Cardiac septum (tissue), 1 donor: ENCODE measurements around the gene PCNX4. TPM values are rescaled to one million over a fixed set of nuclear protein-coding genes. Genes with fewer than 3 reads are reported as not detected.

Experiments
- DNase-seq: peaks from one replicate; pipeline ENCODE4 v3.0.0-alpha.2; 2020; ENCODE audit warnings: low spot score
- intact Hi-C: fragments of 100-400 bp; cut with DNase I; formaldehyde crosslinking; loops from one replicate; pipeline ENCODE4 v1.14.0; 2022
- total RNA-seq: library from RNA; stranded (reverse); fragmentation: NEBNext Ultra II Directional; extraction: Animal tissue kit (Norgen Biotek cat#: 25700); gene quantifications from one replicate; pipeline ENCODE4 v1.2.1, GENCODE V29; 2021
- donor health status: DM: no; HTN: no; CAD: no.

PCNX4 gene
- total RNA-seq, 1 donor from 2014 or later = 44.2 TPM

DNA sequence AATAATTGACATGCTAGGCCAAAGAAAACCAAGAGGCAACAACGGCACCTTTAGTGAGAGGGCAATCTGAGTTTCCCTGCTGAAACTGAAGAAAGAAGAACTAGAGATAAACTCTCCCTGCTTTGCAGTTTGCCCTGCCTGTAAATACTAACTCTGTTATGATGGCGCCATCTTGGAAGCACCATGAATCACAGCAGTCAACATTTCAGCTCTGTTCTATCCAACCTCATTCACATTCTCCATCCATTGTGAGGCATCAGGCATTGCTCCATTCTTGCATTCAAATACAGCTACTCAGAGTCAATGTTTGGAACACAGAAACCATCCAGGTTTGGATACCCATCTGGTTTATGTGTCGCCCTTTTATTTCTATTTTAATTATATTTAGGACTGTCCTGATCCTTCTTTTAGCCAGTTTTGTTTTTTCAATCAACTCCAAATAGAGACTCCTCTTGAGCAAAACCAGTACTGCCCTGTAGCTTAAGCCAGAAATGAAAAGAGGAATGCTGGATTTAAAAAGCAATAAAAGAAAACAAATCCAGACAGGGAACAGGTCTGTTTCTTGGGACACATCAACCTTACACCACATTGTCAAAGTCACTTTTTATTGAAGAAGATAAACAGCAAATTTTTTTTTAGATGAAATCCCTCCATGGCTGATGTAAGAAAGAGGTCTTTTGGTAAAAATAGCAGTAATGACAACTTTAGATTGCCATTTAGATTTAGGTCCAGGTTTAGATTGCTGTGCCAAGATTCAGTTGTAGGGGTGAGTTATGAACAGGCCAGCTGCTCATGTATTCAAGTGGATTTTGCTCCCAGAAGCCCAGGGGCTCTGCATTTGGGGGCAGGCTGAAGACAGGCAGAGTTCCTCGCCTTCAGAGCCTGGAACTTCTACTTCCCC, 124.0 kb downstream of the PCNX4 start:
- no peak for DNase-seq
- intact Hi-C loops = no loop called here

DNA sequence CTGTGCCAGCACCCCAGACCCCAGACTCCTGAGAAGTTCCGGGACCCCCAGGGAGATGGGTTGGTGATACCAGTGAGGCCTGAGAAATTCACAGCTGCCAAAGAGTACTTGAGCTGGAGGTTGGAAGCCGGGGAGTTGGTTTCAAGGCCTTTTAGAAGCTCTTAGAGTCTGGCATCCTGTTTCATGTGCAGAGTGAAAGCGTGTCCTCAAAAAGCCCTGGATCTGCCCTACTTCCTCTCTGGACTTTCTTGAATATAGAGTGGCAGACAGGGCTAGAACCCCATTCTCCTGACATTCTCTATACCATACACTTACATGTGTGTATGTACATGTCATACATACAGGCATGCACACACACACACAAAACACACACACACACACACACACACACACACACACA, 126.0 kb downstream of the PCNX4 start:
- DNase-seq = no peak
- intact Hi-C loops = no loop called here

Other genes starting within 250 kb of the PCNX4 start
- 0.97 TPM for gene RTN1, start 221.1 kb upstream of the PCNX4 start, total RNA-seq
- 0.24 TPM for gene LRRC9, start 171.8 kb upstream of the PCNX4 start, total RNA-seq
- 36.8 TPM for gene DHRS7, start 73.5 kb downstream of the PCNX4 start, total RNA-seq
- 88.5 TPM for gene PPM1A, start 157.3 kb downstream of the PCNX4 start, total RNA-seq